Measurements from ENCODE around the gene SERBP1.

GRCh38 chr1:67381154-67381553, 49.0 kb downstream of the SERBP1 start:
- TF ChIP-seq POLR2AphosphoS5 (IDR thresholded peaks at IDR 0.05; ENCODE audit: low read depth, low read length) (no peak), SIN3A (IDR thresholded peaks at IDR 0.05; ENCODE audit: borderline replicate concordance, insufficient read depth, low read length) (no peak), REST (IDR thresholded peaks at IDR 0.05; ENCODE audit: insufficient read depth in 1 of 2, low read depth in 2 of 2, low read length in 2 of 2) (no peak), FOXP2 (optimal IDR thresholded peaks at IDR 0.05; ENCODE audit: borderline replicate concordance, extremely low read depth, extremely low read length, insufficient read depth) (no peak)
